H9 (cell line): ENCODE measurements around the gene STYXL1. TPM values are rescaled to one million over a fixed set of nuclear protein-coding genes. Genes with fewer than 3 reads are reported as not detected.

ENCODE experiments used
- DNase-seq: peaks from one replicate; pipeline ENCODE4 v3.0.0-alpha.2; 2017
- H2AFZ ChIP-seq: one replicate; pipeline ENCODE4 v1.6.1; 2013; ENCODE audit warnings: mild to moderate bottlenecking, low read length, control low read depth, moderate library complexity
- H2AK5ac ChIP-seq: 2 replicates; pipeline ENCODE4 v1.6.1; 2013; ENCODE audit warnings: low read length, control low read depth, mixed read lengths; ENCODE audit not compliant: insufficient read length
- H2BK120ac ChIP-seq: one replicate; pipeline ENCODE4 v1.6.1; 2013; ENCODE audit warnings: low read depth, mild to moderate bottlenecking, low read length, control low read depth, inconsistent platforms; ENCODE audit not compliant: poor library complexity, severe bottlenecking
- H2BK12ac ChIP-seq: 2 replicates; pipeline ENCODE4 v1.6.1; 2013; ENCODE audit warnings: low read length, control low read depth, mixed read lengths, low read depth; ENCODE audit not compliant: insufficient read length
- H2BK15ac ChIP-seq: 2 replicates; pipeline ENCODE4 v1.6.1; 2013; ENCODE audit warnings: low read depth, low read length, control low read depth
- H2BK20ac ChIP-seq: one replicate; pipeline ENCODE4 v1.6.1; 2013; ENCODE audit warnings: low read depth, mild to moderate bottlenecking, low read length, control low read depth, inconsistent platforms; ENCODE audit not compliant: poor library complexity, severe bottlenecking
- H2BK5ac ChIP-seq: 2 replicates; pipeline ENCODE4 v1.6.1; 2013; ENCODE audit warnings: low read length, control low read depth, mixed read lengths; ENCODE audit not compliant: insufficient read length
- H3K14ac ChIP-seq: 2 replicates; pipeline ENCODE4 v1.6.1; 2013; ENCODE audit warnings: low read length, control low read depth; ENCODE audit not compliant: insufficient read depth
- H3K18ac ChIP-seq: 2 replicates; pipeline ENCODE4 v1.6.1; 2013; ENCODE audit warnings: low read depth, mild to moderate bottlenecking, mixed read lengths, low read length, control low read depth; ENCODE audit not compliant: insufficient read length
- H3K23ac ChIP-seq: 2 replicates; pipeline ENCODE4 v1.6.1; 2013; ENCODE audit warnings: low read length, control low read depth, mixed read lengths, low read depth; ENCODE audit not compliant: insufficient read length
- H3K23me2 ChIP-seq: 2 replicates; pipeline ENCODE4 v1.6.1; 2013; ENCODE audit warnings: low read depth, mild to moderate bottlenecking, mixed read lengths, low read length, control low read depth; ENCODE audit not compliant: insufficient read length, poor library complexity, severe bottlenecking
- H3K27ac ChIP-seq: 2 replicates; pipeline ENCODE4 v1.5.1; 2013; ENCODE audit warnings: low read length, control low read depth, mixed read lengths, low read depth; ENCODE audit not compliant: insufficient read length
- H3K27me3 ChIP-seq: 2 replicates; pipeline ENCODE4 v1.6.1; 2013; ENCODE audit warnings: low read length, control low read depth, inconsistent platforms; ENCODE audit not compliant: insufficient read depth
- H3K4ac ChIP-seq: 2 replicates; pipeline ENCODE4 v1.6.1; 2013; ENCODE audit warnings: low read depth, mild to moderate bottlenecking, control low read depth, inconsistent platforms, low read length, moderate library complexity
- H3K4me1 ChIP-seq: 2 replicates; pipeline ENCODE4 v1.6.1; 2013; ENCODE audit warnings: low read length, control low read depth, inconsistent platforms; ENCODE audit not compliant: insufficient read depth
- H3K4me2 ChIP-seq: 2 replicates; pipeline ENCODE4 v1.6.1; 2013; ENCODE audit warnings: low read length, control low read depth, mixed read lengths; ENCODE audit not compliant: insufficient read length, insufficient read depth
- H3K56ac ChIP-seq: 2 replicates; pipeline ENCODE4 v1.6.1; 2013; ENCODE audit warnings: low read depth, mild to moderate bottlenecking, mixed read lengths, low read length, control low read depth; ENCODE audit not compliant: insufficient read length
- H3K79me1 ChIP-seq: 2 replicates; pipeline ENCODE4 v1.6.1; 2013; ENCODE audit warnings: low read depth, mild to moderate bottlenecking, moderate library complexity, low read length, control low read depth, inconsistent platforms; ENCODE audit not compliant: insufficient read depth, poor library complexity, severe bottlenecking
- H3K79me2 ChIP-seq: 2 replicates; pipeline ENCODE4 v1.6.1; 2013; ENCODE audit warnings: low read length, control low read depth, inconsistent platforms; ENCODE audit not compliant: insufficient read depth
- H3K9ac ChIP-seq: 2 replicates; pipeline ENCODE4 v1.6.1; 2013; ENCODE audit warnings: low read length, control low read depth, mixed read lengths; ENCODE audit not compliant: insufficient read length; ENCODE audit errors: extremely low read depth
- H3K9me3 ChIP-seq: one replicate; pipeline ENCODE4 v1.6.1; 2013; ENCODE audit warnings: low read depth, low read length, inconsistent platforms; ENCODE audit not compliant: control insufficient read depth
- H3T11ph ChIP-seq: one replicate; pipeline ENCODE4 v1.6.1; 2013; ENCODE audit warnings: mild to moderate bottlenecking, low read length, control low read depth, inconsistent platforms
- H4K20me1 ChIP-seq: one replicate; pipeline ENCODE4 v1.6.1; 2013; ENCODE audit not compliant: control insufficient read depth, insufficient read length, insufficient read depth
- H4K5ac ChIP-seq: 2 replicates; pipeline ENCODE4 v1.6.1; 2013; ENCODE audit warnings: low read depth, mild to moderate bottlenecking, mixed read lengths, low read length, control low read depth; ENCODE audit not compliant: insufficient read length
- H4K8ac ChIP-seq: replicated peaks from 2 replicates; pipeline ENCODE4 v1.6.1; 2013; ENCODE audit warnings: low read length, control low read depth, mixed read lengths, low read depth; ENCODE audit not compliant: insufficient read length
- H4K91ac ChIP-seq: 2 replicates; pipeline ENCODE4 v1.6.1; 2013; ENCODE audit warnings: low read depth, mild to moderate bottlenecking, moderate library complexity, mixed read lengths, low read length, control low read depth; ENCODE audit not compliant: insufficient read length
- H3K27ac Mint-ChIP-seq, 3 experiments: 2 replicates in 2 of 3; 3 replicates in 1 of 3; pipeline ENCODE4 v1.8.0; 2020 to 2021; ENCODE audit warnings: mixed read lengths in 3 of 3, mild to moderate bottlenecking in 1 of 3, moderate library complexity in 1 of 3
- H3K27me3 Mint-ChIP-seq: 2 replicates; pipeline ENCODE4 v1.8.0; 2021; ENCODE audit warnings: low read depth, mild to moderate bottlenecking, moderate library complexity, mixed read lengths
- H3K36me3 Mint-ChIP-seq, 3 experiments: 2 replicates in 2 of 3; 3 replicates in 1 of 3; pipeline ENCODE4 v1.8.0; 2020 to 2021; ENCODE audit warnings: low read depth in 3 of 3, mixed read lengths in 3 of 3; ENCODE audit not compliant: insufficient read depth in 1 of 3
- H3K4me1 Mint-ChIP-seq, 2 experiments: 2 replicates each; pipeline ENCODE4 v1.8.0; 2020; ENCODE audit warnings: mixed read lengths in 2 of 2
- H3K4me3 Mint-ChIP-seq, 2 experiments: 2 replicates in 1 of 2; 3 replicates in 1 of 2; pipeline ENCODE4 v1.8.0; 2020 to 2021; ENCODE audit warnings: mild to moderate bottlenecking in 2 of 2, mixed read lengths in 2 of 2, moderate library complexity in 1 of 2
- H3K9me3 Mint-ChIP-seq, 2 experiments: 2 replicates in 1 of 2; 3 replicates in 1 of 2; pipeline ENCODE4 v1.8.0; 2020; ENCODE audit warnings: mild to moderate bottlenecking in 2 of 2, mixed read lengths in 2 of 2, moderate library complexity in 1 of 2
- WGBS: extraction: QIAGEN DNeasy Blood & Tissue Kit; methylation state at CpG from one replicate; pipeline ENCODE4 v1.1.7; 2013; ENCODE audit warnings: missing lambda C conversion rate, low lambda C conversion rate, mixed read lengths; ENCODE audit not compliant: insufficient read length; ENCODE audit errors: extremely low coverage; 5-methylcytosine and 5-hydroxymethylcytosine counted together
- total RNA-seq: library from RNA; stranded (reverse); gene quantifications from 2 replicates; pipeline ENCODE4 v1.2.1, GENCODE V29; 2021
- TF ChIP-seq, protein P1 (sequence below): fragments of 200-600 bp; sonication (generic); conservative IDR thresholded peaks from 3 replicates; pipeline ENCODE4 v1.8.0; 2021; ENCODE audit warnings: antibody characterized with exemption, mild to moderate bottlenecking

Gene STYXL1
- total RNA-seq, 1 experiment from 2014 or later, result 38.7 TPM

DNA sequence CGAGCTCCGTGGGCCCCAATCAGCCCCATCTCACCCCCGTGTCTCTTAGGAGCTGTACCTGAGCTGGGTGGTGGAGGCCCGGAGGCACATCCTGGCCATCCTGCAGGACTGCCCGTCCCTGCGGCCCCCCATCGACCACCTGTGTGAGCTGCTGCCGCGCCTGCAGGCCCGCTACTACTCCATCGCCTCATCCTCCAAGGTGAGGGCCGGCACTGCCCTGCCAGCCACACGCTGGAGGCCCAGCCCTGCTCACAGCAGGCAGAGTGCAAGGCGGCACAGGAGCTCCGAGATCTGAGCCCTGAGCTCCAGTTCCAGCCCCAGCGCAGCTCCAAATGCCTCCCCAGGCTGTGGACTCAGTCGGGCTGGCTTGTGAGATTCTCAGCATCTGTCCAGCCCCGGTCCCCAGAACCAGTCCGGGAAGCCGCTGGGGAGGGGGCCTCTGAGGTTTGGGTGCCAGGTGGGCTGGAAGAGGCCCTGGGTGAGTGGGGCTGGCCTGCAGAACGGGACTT lies 62.7 kb downstream of the STYXL1 start:
- no peak overlapping the region for H4K91ac ChIP-seq
- peaks cover 2% of the 10 kb centered on the region for H4K20me1 ChIP-seq
- H3K9ac ChIP-seq, result no peak overlapping the region
- H2BK5ac ChIP-seq, result no peak overlapping the region
- TF ChIP-seq, protein P1, sequence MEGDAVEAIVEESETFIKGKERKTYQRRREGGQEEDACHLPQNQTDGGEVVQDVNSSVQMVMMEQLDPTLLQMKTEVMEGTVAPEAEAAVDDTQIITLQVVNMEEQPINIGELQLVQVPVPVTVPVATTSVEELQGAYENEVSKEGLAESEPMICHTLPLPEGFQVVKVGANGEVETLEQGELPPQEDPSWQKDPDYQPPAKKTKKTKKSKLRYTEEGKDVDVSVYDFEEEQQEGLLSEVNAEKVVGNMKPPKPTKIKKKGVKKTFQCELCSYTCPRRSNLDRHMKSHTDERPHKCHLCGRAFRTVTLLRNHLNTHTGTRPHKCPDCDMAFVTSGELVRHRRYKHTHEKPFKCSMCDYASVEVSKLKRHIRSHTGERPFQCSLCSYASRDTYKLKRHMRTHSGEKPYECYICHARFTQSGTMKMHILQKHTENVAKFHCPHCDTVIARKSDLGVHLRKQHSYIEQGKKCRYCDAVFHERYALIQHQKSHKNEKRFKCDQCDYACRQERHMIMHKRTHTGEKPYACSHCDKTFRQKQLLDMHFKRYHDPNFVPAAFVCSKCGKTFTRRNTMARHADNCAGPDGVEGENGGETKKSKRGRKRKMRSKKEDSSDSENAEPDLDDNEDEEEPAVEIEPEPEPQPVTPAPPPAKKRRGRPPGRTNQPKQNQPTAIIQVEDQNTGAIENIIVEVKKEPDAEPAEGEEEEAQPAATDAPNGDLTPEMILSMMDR, result no peak
- H3K18ac ChIP-seq, result no peak overlapping the region
- no peak overlapping the region for H3K23ac ChIP-seq
- H2AK5ac ChIP-seq, result no peak overlapping the region
- Mint-ChIP-seq H3K27ac (no peak overlapping the region), H3K36me3 (peaks cover 19 to 45% (median 34%) of the 10 kb centered on the region in 3 experiments), H3K27me3 (no peaks in the 10 kb centered on the region; the same call in 1 of the 2 replicates), H3K4me3 (no peak overlapping the region), H3K9me3 (no peaks in the 10 kb centered on the region; a peak in 1 of 5 replicates), H3K4me1 (peaks cover 7 to 16% of the 10 kb centered on the region in 2 experiments)
- H3K27me3 ChIP-seq, result no peaks in the 10 kb centered on the region
- H4K8ac ChIP-seq, result no peak overlapping the region
- H2AFZ ChIP-seq, result no peak overlapping the region
- H3K79me1 ChIP-seq, result no peaks in the 10 kb centered on the region
- H2BK120ac ChIP-seq, result no peak overlapping the region
- no CpG with 5 or more reads among the region's 21 CpGs for WGBS
- no peaks in the 10 kb centered on the region for H3K23me2 ChIP-seq
- H3K27ac ChIP-seq, result no peak overlapping the region
- H3K14ac ChIP-seq, result no peak overlapping the region
- H3K4me2 ChIP-seq, result no peak overlapping the region
- no peak overlapping the region for H3T11ph ChIP-seq
- H3K56ac ChIP-seq, result no peak overlapping the region
- peaks cover 8% of the 10 kb centered on the region; the same call in 1 of the 2 replicates for H3K4me1 ChIP-seq
- H4K5ac ChIP-seq, result no peak overlapping the region
- no peak overlapping the region for H2BK20ac ChIP-seq
- H3K4ac ChIP-seq, result no peak overlapping the region
- no peaks in the 10 kb centered on the region for H3K9me3 ChIP-seq
- H2BK15ac ChIP-seq, result no peak overlapping the region
- no peak overlapping the region for H2BK12ac ChIP-seq
- no peak for DNase-seq
- no peaks in the 10 kb centered on the region for H3K79me2 ChIP-seq
